ENCODE measurements around the gene STAC3.
A peak's percentile ranks its signal among the peaks of the same experiment; 100 is the strongest.

Gene STAC3

DNA sequence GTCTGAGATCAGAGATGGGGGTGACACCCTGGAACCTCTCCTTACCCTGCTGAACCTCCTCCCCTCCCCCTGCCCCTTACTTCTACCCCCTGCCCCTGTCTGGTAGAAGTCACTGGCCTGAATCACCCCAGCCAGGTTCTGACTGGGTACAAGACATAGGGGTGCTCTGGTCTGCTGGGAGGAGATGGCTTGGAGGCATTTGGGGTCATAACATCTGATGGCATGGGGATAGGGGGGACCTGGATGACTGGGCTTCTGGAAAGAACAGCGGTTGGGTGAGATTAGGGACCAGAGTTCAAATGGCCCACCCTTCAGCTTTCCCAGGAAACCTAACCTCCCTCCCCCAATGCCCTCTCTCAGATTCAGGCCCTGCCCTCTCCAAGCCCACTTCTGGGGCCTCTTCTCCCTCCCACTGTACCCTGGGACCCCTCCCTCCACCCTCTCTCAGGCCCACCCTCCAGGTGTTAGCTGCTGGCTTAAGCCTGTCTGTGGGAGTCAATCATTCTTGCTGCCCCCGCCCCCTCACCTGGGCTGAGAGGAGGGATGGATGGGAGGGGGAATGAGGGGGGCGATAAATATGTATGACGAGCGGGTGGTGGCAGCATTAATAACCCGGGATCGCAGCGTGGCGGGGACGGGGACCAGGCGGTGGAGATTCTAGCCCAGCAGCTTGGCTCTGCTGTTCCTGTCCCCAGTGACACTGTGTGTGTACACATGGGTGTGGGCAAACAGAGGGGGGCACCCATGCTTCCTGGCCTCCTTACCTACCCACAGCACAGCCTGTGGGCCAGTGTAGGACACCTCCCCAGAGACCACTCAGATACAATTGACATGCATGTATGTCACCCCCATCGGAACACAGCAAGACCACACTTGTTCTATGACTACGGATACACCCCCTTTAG, 28.4 kb downstream of the STAC3 start:
- DNase-seq (ENCODE audit: low spot score), result no peak

GRCh38 chr12:57221169-57221917, 29.6 kb downstream of the STAC3 start:
- no peak for DNase-seq (ENCODE audit: low spot score)

GRCh38 chr12:57220770-57221168, 30.2 kb downstream of the STAC3 start:
- no peak for DNase-seq (ENCODE audit: low spot score)

- DNase-seq (ENCODE audit: low spot score), result no peak
Measured at GRCh38 chr12:57219993-57220754, 30.8 kb downstream of the STAC3 start.

DNA sequence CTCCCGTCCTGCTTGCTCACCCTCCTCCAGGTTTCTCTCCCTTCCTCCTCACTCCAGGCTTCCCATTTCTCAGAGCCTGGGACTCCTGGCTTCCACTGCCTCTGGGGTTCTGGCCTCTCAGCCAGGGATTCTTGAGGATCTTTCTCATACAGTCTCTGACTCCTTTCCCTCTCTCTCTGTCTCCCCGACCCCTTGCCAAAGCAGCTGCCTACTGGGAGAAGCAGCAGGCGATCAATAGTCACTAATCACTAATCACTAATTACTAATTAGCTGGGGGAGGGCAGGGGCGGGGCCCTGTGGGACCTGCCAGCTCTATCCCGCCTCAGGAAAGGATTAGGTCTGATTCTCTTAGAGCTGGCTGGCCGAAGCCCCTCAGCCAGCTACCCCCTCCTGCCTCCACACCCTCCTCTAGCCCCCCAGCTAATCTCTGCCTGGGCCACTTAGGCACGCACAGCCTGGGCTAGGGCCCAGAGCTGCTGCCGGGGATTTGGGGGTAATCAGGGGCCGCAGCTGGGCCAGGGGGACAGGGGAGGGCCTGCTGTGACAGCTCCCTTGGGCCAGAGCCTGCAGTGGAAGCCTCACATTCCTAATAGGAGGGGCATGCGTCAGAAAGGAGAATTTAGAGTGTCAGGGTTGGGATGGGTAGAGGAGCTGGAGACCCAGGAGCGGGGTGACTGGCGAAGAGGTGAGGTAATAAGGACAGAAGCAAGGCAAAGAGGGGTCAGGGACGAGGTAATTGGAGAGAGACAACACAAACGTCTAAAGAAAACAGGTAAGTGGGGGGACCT, 31.6 kb downstream of the STAC3 start:
- no peak for DNase-seq (ENCODE audit: low spot score)

- DNase-seq (ENCODE audit: low spot score), result no peak
Measured at GRCh38 chr12:57218030-57218853, 32.7 kb downstream of the STAC3 start.

DNA sequence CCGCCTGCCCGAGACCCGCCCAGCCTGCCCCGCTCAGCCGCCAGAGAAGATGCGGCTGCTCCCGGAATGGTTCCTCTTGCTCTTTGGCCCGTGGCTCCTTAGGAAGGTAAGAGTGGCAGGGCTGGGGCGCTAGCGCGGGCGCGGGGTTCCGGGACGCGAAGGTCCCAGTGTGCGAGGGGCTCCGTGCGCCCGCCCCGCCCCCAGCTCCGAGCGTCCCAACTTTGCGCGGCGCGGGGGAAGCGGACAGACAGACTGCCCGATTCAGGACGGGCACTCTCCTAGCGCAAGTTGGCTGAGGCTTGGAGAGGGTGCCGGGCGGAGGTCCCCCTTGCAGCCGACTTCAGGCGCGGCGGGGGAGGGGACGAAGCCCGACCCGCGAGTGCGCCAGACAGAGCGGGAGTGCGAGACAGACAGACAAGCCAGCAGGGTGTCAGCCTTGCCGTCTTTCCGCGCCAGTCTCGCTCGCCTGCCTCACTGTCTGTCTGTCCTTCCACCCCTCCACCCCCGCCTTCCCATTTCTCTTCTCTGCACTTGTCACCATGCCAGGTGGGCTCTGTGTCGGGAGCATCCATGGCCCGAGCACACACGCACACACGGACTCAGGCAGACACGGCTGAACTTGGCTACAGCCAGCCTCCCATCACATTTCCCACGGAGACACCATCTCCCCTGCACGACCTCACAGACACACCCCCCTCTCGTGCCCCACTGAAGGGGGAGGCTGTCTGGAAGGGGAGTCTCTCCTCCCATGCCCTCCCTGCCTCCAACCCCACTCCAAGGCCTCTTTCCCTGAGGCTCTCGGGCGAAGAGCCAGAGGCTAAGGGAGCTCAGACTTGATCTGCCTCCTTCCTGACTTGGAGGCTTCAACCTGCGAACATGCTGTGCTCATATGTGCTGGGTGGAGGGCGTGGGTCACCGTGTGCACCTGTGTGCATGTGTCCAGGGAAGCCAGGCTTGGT, 33.8 kb downstream of the STAC3 start:
- no peak for DNase-seq (ENCODE audit: low spot score)

DNA sequence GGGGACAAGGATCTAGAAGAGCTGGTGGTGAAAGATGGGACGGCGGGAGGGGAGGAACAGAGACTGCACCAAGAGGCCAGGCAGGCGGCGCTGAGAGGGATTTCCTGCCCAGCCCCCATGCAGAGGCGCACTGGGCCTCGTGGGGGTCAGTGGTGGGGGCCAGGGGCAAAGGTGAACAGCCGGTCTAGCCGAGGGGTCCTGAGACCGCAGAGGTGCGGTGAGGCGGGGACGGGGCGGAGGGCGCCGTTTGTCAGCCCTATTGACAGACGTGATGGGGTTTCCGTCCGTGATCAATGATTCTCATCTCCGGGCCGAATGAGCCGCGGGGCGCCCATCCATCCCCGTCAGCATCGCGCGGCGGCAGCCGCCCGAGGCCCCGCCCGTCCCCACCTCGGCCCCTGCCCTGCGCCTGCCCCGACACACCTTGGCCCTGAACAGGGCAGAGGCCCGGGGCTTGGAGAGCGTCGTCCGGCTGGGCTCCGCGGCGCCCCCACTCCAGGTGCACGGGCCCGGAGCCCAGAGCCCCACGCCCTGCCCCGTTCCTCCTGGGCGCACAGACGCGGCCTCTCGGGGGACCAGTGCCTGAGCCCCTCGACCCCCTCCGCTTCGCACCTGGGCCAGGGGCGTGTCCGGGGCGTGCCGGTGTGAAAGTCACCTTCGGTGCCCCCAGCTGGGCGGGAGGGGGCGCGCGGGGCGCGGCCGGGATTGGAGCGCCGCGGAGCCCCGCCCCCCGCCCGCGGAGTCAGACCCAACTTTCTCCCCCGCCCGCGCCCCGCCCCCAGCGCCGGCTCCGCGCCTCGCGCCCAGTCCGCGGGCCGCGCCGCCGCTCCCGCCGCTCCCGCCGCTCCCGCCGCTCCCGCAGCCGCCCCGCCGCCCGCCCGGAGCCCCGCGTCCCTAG, 34.7 kb downstream of the STAC3 start, which contains the start of gene NXPH4:
TSS of gene NXPH4 (plus strand) at position 781 of the 898 bp plus-strand sequence. CDS start 176 bp downstream, outside the sequence.
- no peak for DNase-seq (ENCODE audit: low spot score)

DNA sequence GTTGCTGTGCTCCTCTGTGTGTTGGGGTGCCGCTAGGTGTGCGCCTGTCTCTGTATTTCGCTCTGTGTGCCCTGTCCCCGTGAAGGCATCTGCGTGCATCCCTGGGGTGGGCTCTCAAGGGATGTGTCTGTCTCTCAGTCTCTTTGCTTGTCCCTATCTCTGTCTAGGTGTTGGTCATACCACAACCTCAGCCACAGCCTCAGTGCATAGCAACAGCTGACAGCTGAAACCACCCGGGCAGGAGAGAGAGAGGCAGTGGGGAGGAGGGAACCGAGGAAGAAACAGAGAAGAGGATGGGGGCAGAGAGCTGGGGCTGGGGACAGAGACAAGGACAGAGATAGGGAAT, 35.3 kb downstream of the STAC3 start:
- DNase-seq (ENCODE audit: low spot score), result no peak

- DNase-seq (ENCODE audit: low spot score), result no peak
Measured at GRCh38 chr12:57215065-57215464, 35.9 kb downstream of the STAC3 start.

DNA sequence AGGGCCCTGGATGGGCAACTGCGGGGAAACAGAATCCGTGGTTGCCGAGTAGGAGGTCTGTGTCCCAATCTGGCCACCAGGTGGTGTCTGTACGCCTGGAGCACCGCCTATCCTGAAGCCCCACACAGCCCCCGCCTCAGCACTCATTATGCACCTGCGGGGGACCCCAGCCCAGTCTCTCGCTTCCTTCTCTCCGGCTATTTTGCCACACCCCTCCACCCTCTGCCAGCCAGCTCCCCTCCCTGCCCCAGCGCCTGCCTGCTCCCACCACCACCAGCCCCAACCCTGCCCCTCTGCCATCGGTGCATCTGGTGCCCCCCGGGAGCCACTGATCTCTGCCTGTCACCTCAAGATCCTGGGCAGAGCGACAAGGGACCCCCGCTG, 36.6 kb downstream of the STAC3 start:
- DNase-seq (ENCODE audit: low spot score), result peak; percentile 62

- DNase-seq (ENCODE audit: low spot score), result no peak
Measured at GRCh38 chr12:57213763-57214397, 37.1 kb downstream of the STAC3 start.

DNA sequence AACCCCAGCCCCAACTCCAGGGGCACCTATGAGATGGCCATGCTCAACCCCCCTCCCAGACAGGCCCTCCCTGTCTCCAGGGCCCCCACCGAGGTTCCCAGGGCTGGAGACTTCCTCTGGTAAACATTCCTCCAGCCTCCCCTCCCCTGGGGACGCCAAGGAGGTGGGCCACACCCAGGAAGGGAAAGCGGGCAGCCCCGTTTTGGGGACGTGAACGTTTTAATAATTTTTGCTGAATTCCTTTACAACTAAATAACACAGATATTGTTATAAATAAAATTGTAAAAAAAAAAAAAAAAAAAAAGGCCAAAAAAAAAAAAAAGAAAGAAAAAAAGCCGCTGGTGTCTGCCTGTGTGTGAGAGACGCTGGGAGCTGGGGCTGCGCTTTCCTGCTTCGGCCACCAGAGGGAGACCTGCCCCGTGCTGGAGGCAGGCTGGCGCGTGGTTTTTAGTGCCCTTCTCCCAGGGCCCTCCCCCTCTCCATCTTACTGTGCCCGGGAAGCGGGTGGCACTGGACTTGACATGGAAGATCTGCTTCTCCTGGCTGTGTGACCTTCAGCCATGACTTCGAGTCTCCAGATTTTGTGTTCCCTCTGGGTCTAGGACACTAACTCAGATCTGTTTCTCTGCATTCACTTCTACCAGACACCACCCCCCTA, 37.8 kb downstream of the STAC3 start:
- DNase-seq (ENCODE audit: low spot score), result peak; percentile 90

- no peak for DNase-seq (ENCODE audit: low spot score)
Measured at GRCh38 chr12:57212701-57213057, 38.3 kb downstream of the STAC3 start.

GRCh38 chr12:57211791-57212700, 38.9 kb downstream of the STAC3 start:
- no peak for DNase-seq (ENCODE audit: low spot score)

GRCh38 chr12:57210926-57211692, 39.9 kb downstream of the STAC3 start:
- DNase-seq (ENCODE audit: low spot score), result no peak

All from COLO829 (cell line).